CD4-positive, alpha-beta T cell (primary cell): ENCODE results near the gene ATG12. TPM values are rescaled to one million over a fixed set of nuclear protein-coding genes. Genes with fewer than 3 reads are reported as not detected.

Source experiments
- ATAC-seq: fragments of 200-7000 bp; cut with Tn5 transposase; one replicate; pipeline ENCODE4 v1.10.0; 2022; ENCODE audit warnings: mild to moderate bottlenecking; ENCODE audit not compliant: poor library complexity
- CTCF ChIA-PET: fragments of 350-600 bp; sonication (Branson Sonifier 250); formaldehyde crosslinking; loops from one replicate; lab custom pipeline; 2021; ENCODE audit warnings: antibody characterized with exemption, inconsistent platforms; lab: Charles Lee
- POLR2A ChIA-PET: fragments of 350-600 bp; sonication (Branson Sonifier 250); formaldehyde crosslinking; loops from one replicate; lab custom pipeline; 2021; ENCODE audit warnings: antibody characterized with exemption, inconsistent platforms; lab: Charles Lee
- DNase-seq, 14 experiments: peaks; one replicate each; pipeline ENCODE4 v3.0.0-alpha.2; 2013 to 2020; ENCODE audit warnings: mixed read lengths in 2 of 14
- H3K27ac ChIP-seq, 2 donors: one replicate each; pipeline versions ENCODE4 v1.5.1 to v1.7.0; 2013; ENCODE audit warnings: low read length in 2 of 2, low read depth in 1 of 2, mild to moderate bottlenecking in 1 of 2
- H3K27me3 ChIP-seq, 2 experiments: 1 replicate in 1 of 2; 2 replicates in 1 of 2; pipeline versions ENCODE4 v1.6.1 to v1.7.0; 2013; ENCODE audit warnings: low read length in 2 of 2, control low read depth in 1 of 2, mild to moderate bottlenecking in 1 of 2, moderate library complexity in 1 of 2; ENCODE audit not compliant: insufficient read depth in 2 of 2, control insufficient read depth in 1 of 2
- H3K36me3 ChIP-seq: one replicate; pipeline ENCODE4 v1.6.1; 2013; ENCODE audit warnings: low read length, control low read depth; ENCODE audit not compliant: insufficient read depth
- H3K4me1 ChIP-seq: one replicate; pipeline ENCODE4 v1.6.1; 2013; ENCODE audit warnings: low read length, control low read depth; ENCODE audit not compliant: insufficient read depth
- H3K4me3 ChIP-seq: one replicate; pipeline ENCODE4 v1.5.1; 2013; ENCODE audit warnings: mild to moderate bottlenecking, low read length, moderate library complexity
- H3K9me3 ChIP-seq, 2 experiments: 1 replicate in 1 of 2; 2 replicates in 1 of 2; pipeline versions ENCODE4 v1.6.1 to v1.7.0; 2013; ENCODE audit warnings: low read length in 2 of 2, mild to moderate bottlenecking in 2 of 2, control low read depth in 1 of 2, moderate library complexity in 1 of 2; ENCODE audit not compliant: control insufficient read depth in 1 of 2, insufficient read depth in 1 of 2
- H3K27ac Mint-ChIP-seq: one replicate; pipeline ENCODE4 v1.8.0; 2020; ENCODE audit warnings: mixed read lengths
- H3K27me3 Mint-ChIP-seq: one replicate; pipeline ENCODE4 v1.8.0; 2021; ENCODE audit warnings: mixed read lengths
- H3K36me3 Mint-ChIP-seq: one replicate; pipeline ENCODE4 v1.8.0; 2021; ENCODE audit warnings: low read depth, mixed read lengths
- H3K4me1 Mint-ChIP-seq: one replicate; pipeline ENCODE4 v1.8.0; 2021; ENCODE audit warnings: low read depth, mixed read lengths
- H3K4me3 Mint-ChIP-seq: one replicate; pipeline ENCODE4 v1.8.0; 2020; ENCODE audit warnings: mild to moderate bottlenecking, mixed read lengths
- H3K9me3 Mint-ChIP-seq: one replicate; pipeline ENCODE4 v1.8.0; 2020; ENCODE audit warnings: mixed read lengths
- intact Hi-C, 2 experiments: fragments of 100-400 bp; cut with DNase I in 1 of 2; cut with micrococcal nuclease in 1 of 2; formaldehyde crosslinking; loops; one replicate each; pipeline versions ENCODE4 v1.15.1 to v1.9.0; 2023 to 2025; cut with DNase I, micrococcal nuclease
- total RNA-seq, 174 experiments: library from RNA in 2 of 174; stranded (reverse) in 2 of 174; gene quantifications; one replicate each; pipeline ENCODE4 v1.2.3 and lab custom pipeline; 2021 to 2026
- TF ChIP-seq, protein P1 (sequence below): fragments of 200-600 bp; IDR thresholded peaks from one replicate; pipeline ENCODE4 v1.8.0; 2022; ENCODE audit warnings: antibody characterized with exemption, mild to moderate bottlenecking

ATG12 gene
- total RNA-seq, 2 experiments from 2014 or later, result 61.0 to 62.2 TPM

DNA sequence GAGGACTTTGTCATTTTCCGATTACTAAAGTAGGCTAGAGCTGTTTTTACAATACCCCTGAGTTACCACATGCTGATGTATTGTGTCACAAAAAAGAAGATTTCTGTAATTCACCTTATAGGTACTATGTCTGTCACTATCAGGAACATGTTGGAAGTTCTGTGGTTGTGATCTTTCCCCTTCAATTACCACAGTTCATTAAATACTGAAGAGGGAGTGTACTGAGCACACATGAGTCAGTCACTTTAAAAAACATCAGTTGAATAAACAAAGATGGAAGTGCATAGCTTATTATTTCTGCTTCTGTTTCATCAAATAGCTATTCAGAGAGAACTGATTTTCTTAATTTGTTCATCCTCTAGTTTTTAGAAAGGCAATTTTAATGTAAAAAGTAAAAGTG lies 32.0 kb upstream of the ATG12 start:
- H3K27me3 Mint-ChIP-seq, result no peaks in the 10 kb centered on the region
- no peaks in the 10 kb centered on the region for H3K4me1 Mint-ChIP-seq
- H3K27ac Mint-ChIP-seq, result no peak overlapping the region
- H3K36me3 Mint-ChIP-seq, result peaks cover 76% of the 10 kb centered on the region
- H3K9me3 Mint-ChIP-seq, result peaks cover 2% of the 10 kb centered on the region
- H3K27ac ChIP-seq, result no peak overlapping the region
- peaks cover 10% of the 10 kb centered on the region for H3K36me3 ChIP-seq
- no peak overlapping the region for H3K4me3 Mint-ChIP-seq
- ChIA-PET POLR2A (no interaction called here), CTCF (interaction anchor here (1.8 kb wide), 1 partner anchor 15 kb away, joined by 4 read pairs; no protein-coding TSS in a partner anchor)
- ATAC-seq, result no peak
- no peaks in the 10 kb centered on the region for H3K4me1 ChIP-seq
- DNase-seq, result no peak
- TF ChIP-seq, protein P1, sequence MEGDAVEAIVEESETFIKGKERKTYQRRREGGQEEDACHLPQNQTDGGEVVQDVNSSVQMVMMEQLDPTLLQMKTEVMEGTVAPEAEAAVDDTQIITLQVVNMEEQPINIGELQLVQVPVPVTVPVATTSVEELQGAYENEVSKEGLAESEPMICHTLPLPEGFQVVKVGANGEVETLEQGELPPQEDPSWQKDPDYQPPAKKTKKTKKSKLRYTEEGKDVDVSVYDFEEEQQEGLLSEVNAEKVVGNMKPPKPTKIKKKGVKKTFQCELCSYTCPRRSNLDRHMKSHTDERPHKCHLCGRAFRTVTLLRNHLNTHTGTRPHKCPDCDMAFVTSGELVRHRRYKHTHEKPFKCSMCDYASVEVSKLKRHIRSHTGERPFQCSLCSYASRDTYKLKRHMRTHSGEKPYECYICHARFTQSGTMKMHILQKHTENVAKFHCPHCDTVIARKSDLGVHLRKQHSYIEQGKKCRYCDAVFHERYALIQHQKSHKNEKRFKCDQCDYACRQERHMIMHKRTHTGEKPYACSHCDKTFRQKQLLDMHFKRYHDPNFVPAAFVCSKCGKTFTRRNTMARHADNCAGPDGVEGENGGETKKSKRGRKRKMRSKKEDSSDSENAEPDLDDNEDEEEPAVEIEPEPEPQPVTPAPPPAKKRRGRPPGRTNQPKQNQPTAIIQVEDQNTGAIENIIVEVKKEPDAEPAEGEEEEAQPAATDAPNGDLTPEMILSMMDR, result no peak
- H3K4me3 ChIP-seq, result no peak overlapping the region
- no peaks in the 10 kb centered on the region for H3K9me3 ChIP-seq
- H3K27me3 ChIP-seq, result no peaks in the 10 kb centered on the region
- intact Hi-C loops, result no loop called here

DNA sequence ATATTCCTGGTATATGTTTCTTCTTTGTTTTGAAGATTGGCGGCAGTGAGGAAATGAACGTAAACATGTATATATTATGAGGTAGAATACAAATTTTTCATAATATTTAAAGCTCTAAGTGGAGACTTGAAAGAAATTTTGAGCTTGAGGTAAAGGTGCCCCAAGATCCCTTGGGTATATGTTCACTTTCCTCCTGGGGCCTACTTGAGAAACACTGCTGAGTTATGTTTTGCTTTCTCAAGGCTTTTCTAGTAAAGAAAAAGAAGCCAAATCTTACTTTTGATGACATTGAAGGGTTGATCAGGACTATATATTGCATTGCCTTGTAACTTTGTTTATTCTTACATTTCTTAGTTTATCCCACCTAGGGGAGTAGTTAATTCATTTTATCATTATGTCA lies 31.1 kb upstream of the ATG12 start:
- ChIA-PET POLR2A (interaction anchor here (0.8 kb wide), 1 partner anchor 224 kb away, joined by 4 read pairs; no protein-coding TSS in a partner anchor), CTCF (interaction anchor here (1.8 kb wide), 1 partner anchor 14 kb away, joined by 4 read pairs; no protein-coding TSS in a partner anchor)
- Histone ChIP-seq H3K4me3 (no peak overlapping the region), H3K4me1 (no peaks in the 10 kb centered on the region), H3K27me3 (no peaks in the 10 kb centered on the region), H3K36me3 (peaks cover 10% of the 10 kb centered on the region), H3K27ac (no peak overlapping the region), H3K9me3 (no peaks in the 10 kb centered on the region)
- TF ChIP-seq, protein P1, result no peak
- intact Hi-C loops, result no loop called here
- Mint-ChIP-seq H3K4me3 (no peak overlapping the region), H3K4me1 (no peaks in the 10 kb centered on the region), H3K9me3 (no peaks in the 10 kb centered on the region), H3K27ac (no peak overlapping the region), H3K36me3 (peaks cover 70% of the 10 kb centered on the region), H3K27me3 (no peaks in the 10 kb centered on the region)
- no peak for ATAC-seq
- no peak for DNase-seq

DNA sequence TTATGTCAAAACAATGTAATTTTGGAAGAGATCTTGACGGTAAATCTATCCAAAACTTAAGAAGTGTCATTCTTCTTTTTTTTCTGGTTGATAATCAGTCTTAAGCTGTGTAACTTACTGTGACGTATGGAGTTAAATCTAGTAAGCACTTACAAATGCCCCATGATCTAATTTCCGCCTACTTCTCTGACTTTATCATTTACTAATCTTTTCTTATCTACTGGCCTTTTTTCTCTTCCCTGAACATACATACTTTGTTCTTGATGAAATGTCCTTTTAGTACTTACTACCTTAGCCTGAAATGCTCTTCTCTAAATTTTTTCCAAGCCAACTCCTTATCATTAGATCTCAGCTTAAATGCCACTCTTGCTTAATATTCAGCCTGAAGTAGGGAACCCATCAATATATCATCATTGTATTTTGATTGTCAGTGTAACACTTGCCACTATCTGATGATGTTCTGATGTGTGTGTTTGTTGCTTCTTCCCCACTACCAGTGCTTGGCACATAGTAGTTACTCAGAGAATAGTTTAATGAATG lies 28.0 kb upstream of the ATG12 start:
- TF ChIP-seq, protein P1, result no peak
- Histone ChIP-seq H3K9me3 (no peaks in the 10 kb centered on the region), H3K4me3 (no peak overlapping the region), H3K4me1 (no peaks in the 10 kb centered on the region), H3K36me3 (peaks cover 5% of the 10 kb centered on the region), H3K27me3 (no peaks in the 10 kb centered on the region), H3K27ac (no peak overlapping the region)
- Mint-ChIP-seq H3K4me1 (no peaks in the 10 kb centered on the region), H3K27ac (no peak overlapping the region), H3K27me3 (no peaks in the 10 kb centered on the region), H3K9me3 (no peaks in the 10 kb centered on the region), H3K4me3 (no peak overlapping the region), H3K36me3 (peaks cover 43% of the 10 kb centered on the region)
- ATAC-seq, result no peak
- CTCF ChIA-PET, result no interaction called here
- DNase-seq, result no peak
- intact Hi-C loops, result no loop called here
- POLR2A ChIA-PET, result no interaction called here
